SK-N-SH (cell line): Measurements from ENCODE around the gene HIPK2. TPM values are rescaled to one million over a fixed set of nuclear protein-coding genes. Genes with fewer than 3 reads are reported as not detected.

Source experiments
- CTCF ChIA-PET: fragments of 300-600, 350-600 bp; formaldehyde crosslinking; extraction: SDS; loops from one replicate; lab custom pipeline; 2021; lab: Yijun Ruan, JAX
- POLR2A ChIA-PET: fragments of 350-600 bp; sonication (Branson Sonifier 250); formaldehyde crosslinking; extraction: SDS; loops from one replicate; lab custom pipeline; 2020; ENCODE audit warnings: antibody characterized with exemption, inconsistent platforms; lab: Yijun Ruan, JAX
- DNase-seq: peaks from one replicate; pipeline ENCODE4 v3.0.0; 2012
- H2AFZ ChIP-seq: fragments of 200-600 bp; sonication (generic); 2 replicates; pipeline ENCODE4 v1.8.1; 2016; ENCODE audit warnings: antibody characterized with exemption, mild to moderate bottlenecking, low read depth
- H3F3A ChIP-seq: fragments of 200-600 bp; sonication (generic); replicated peaks from 2 replicates; pipeline ENCODE3; 2016; ENCODE audit warnings: antibody characterized with exemption, mild to moderate bottlenecking; ENCODE audit not compliant: insufficient read depth
- H3K27ac ChIP-seq, 2 experiments: fragments of 200-500 bp in 1 of 2; fragments of 200-600 bp in 1 of 2; sonication (Bioruptor generic) in 1 of 2; sonication (generic), shearing (Covaris generic) in 1 of 2; 2 replicates each; pipeline versions ENCODE4 v1.5.1 to v1.6.1; 2014 to 2016; ENCODE audit warnings: low read depth in 2 of 2, inconsistent platforms in 1 of 2, low read length in 1 of 2, mild to moderate bottlenecking in 1 of 2, mixed read lengths in 1 of 2
- H3K27me3 ChIP-seq: fragments of 200-600 bp; sonication (generic), shearing (Covaris generic); 2 replicates; pipeline ENCODE4 v1.6.1; 2016; ENCODE audit warnings: mixed run types; ENCODE audit not compliant: insufficient read depth
- H3K36me3 ChIP-seq, 2 experiments: fragments of 200-500 bp in 1 of 2; fragments of 200-600 bp in 1 of 2; sonication (Bioruptor generic) in 1 of 2; sonication (generic) in 1 of 2; replicated peaks in 1 of 2; 2 replicates each; pipeline versions ENCODE3 to v1.5.1; 2014 to 2016; ENCODE audit warnings: low read length in 1 of 2, mild to moderate bottlenecking in 1 of 2; ENCODE audit not compliant: insufficient read depth in 2 of 2, control insufficient read depth in 1 of 2
- H3K4me1 ChIP-seq, 2 experiments: fragments of 200-500 bp in 1 of 2; fragments of 200-600 bp in 1 of 2; sonication (Bioruptor generic) in 1 of 2; sonication (generic), shearing (Covaris generic) in 1 of 2; 2 replicates each; pipeline versions ENCODE4 v1.5.1 to v1.6.1; 2014 to 2016; ENCODE audit warnings: low read depth in 1 of 2, low read length in 1 of 2, mixed run types in 1 of 2; ENCODE audit not compliant: insufficient read depth in 2 of 2, control insufficient read depth in 1 of 2
- H3K4me2 ChIP-seq: fragments of 200-600 bp; sonication (generic), shearing (Covaris generic); 2 replicates; pipeline ENCODE4 v1.6.1; 2017; ENCODE audit warnings: mixed run types
- H3K4me3 ChIP-seq, 2 experiments: fragments of 200-500 bp in 1 of 2; fragments of 200-600 bp in 1 of 2; sonication (Bioruptor generic) in 1 of 2; sonication (generic), shearing (Covaris generic) in 1 of 2; 2 replicates each; pipeline versions ENCODE4 v1.5.1 to v1.8.1; 2014 to 2016; ENCODE audit warnings: low read depth in 2 of 2, inconsistent platforms in 1 of 2, low read length in 1 of 2, mild to moderate bottlenecking in 1 of 2, mixed read lengths in 1 of 2, moderate library complexity in 1 of 2
- H3K79me2 ChIP-seq: fragments of 200-600 bp; sonication (generic); 2 replicates; pipeline ENCODE4 v1.8.1; 2017; ENCODE audit warnings: mild to moderate bottlenecking; ENCODE audit not compliant: insufficient read depth
- H3K9ac ChIP-seq: fragments of 200-600 bp; sonication (generic); 2 replicates; pipeline ENCODE4 v1.6.1; 2017; ENCODE audit warnings: mixed run types
- H3K9me2 ChIP-seq: fragments of 200-600 bp; sonication (generic); 2 replicates; pipeline ENCODE4 v1.6.1; 2017; ENCODE audit warnings: mixed run types
- H3K9me3 ChIP-seq: fragments of 200-600 bp; sonication (generic); 2 replicates; pipeline ENCODE4 v1.6.1; 2017; ENCODE audit warnings: mixed run types, mild to moderate bottlenecking, moderate library complexity
- H4K20me1 ChIP-seq: fragments of 200-600 bp; sonication (generic); 2 replicates; pipeline ENCODE4 v1.6.1; 2017; ENCODE audit warnings: mild to moderate bottlenecking, mixed run types; ENCODE audit not compliant: insufficient read depth
- CHD2 ChIP-seq: fragments of 150-350 bp; IDR thresholded peaks from 2 replicates; pipeline ENCODE4 v1.6.1; 2018; ENCODE audit warnings: low read length; ENCODE audit not compliant: partially characterized antibody
- EZH2phosphoT487 ChIP-seq: fragments of 200-600 bp; sonication (generic); IDR thresholded peaks from 2 replicates; pipeline ENCODE4 v1.6.1; 2017; ENCODE audit warnings: low read depth, mixed run types, mild to moderate bottlenecking, antibody characterized with exemption, moderate library complexity, borderline replicate concordance
- FOSL2 ChIP-seq: IDR thresholded peaks from 2 replicates; pipeline ENCODE4 v1.4.0; 2012; ENCODE audit warnings: low read depth, mild to moderate bottlenecking, moderate library complexity, borderline replicate concordance
- FOXM1 ChIP-seq: IDR thresholded peaks from 2 replicates; pipeline ENCODE4 v1.4.0; 2012; ENCODE audit warnings: low read depth, mild to moderate bottlenecking
- GATA2 ChIP-seq: sonication (generic); formaldehyde crosslinking; IDR thresholded peaks from 2 replicates; pipeline ENCODE4 v1.5.0; 2020; ENCODE audit warnings: mild to moderate bottlenecking, missing genetic modification reagents
- MEF2A ChIP-seq: IDR thresholded peaks from 2 replicates; pipeline ENCODE4 v1.4.0; 2012; ENCODE audit warnings: low read depth, borderline replicate concordance
- SMC3 ChIP-seq: IDR thresholded peaks from 2 replicates; pipeline ENCODE4 v1.6.1; 2012; ENCODE audit warnings: low read depth, low read length, improper control_type of control experiment
- TAF1 ChIP-seq: IDR thresholded peaks from 2 replicates; pipeline ENCODE4 v1.6.1; 2012; ENCODE audit warnings: low read depth, mild to moderate bottlenecking, low read length, moderate library complexity, borderline replicate concordance
- TEAD4 ChIP-seq: IDR thresholded peaks from 2 replicates; pipeline ENCODE4 v1.4.0; 2012; ENCODE audit warnings: mild to moderate bottlenecking, borderline replicate concordance; ENCODE audit not compliant: insufficient read depth
- WGBS: methylation state at CpG from one replicate; pipeline ENCODE4 v1.1.6; 2017; ENCODE audit warnings: low lambda C conversion rate; 5-methylcytosine and 5-hydroxymethylcytosine counted together
- polyA plus RNA-seq, 3 experiments: library from polyadenylated mRNA; depleted of rRNA; stranded (reverse); fragments of >200 nt; gene quantifications; 2 replicates each; pipeline ENCODE4 v1.2.3, GENCODE V29; 2012
- TF ChIP-seq, protein P1 (sequence below): fragments of 200-600 bp; sonication (generic); IDR thresholded peaks from 2 replicates; pipeline ENCODE4 v1.6.1; 2017; ENCODE audit warnings: antibody characterized with exemption, mild to moderate bottlenecking, moderate library complexity
- TF ChIP-seq, protein P2 (sequence below): fragments of 150-350 bp; IDR thresholded peaks from 2 replicates; pipeline ENCODE4 v1.6.1; 2016; ENCODE audit warnings: mild to moderate bottlenecking, low read depth, low read length

The HIPK2 gene
- polyA plus RNA-seq, 1 of the 3 experiments (the other 2 are of a cell fraction), result 14.2 TPM

DNA sequence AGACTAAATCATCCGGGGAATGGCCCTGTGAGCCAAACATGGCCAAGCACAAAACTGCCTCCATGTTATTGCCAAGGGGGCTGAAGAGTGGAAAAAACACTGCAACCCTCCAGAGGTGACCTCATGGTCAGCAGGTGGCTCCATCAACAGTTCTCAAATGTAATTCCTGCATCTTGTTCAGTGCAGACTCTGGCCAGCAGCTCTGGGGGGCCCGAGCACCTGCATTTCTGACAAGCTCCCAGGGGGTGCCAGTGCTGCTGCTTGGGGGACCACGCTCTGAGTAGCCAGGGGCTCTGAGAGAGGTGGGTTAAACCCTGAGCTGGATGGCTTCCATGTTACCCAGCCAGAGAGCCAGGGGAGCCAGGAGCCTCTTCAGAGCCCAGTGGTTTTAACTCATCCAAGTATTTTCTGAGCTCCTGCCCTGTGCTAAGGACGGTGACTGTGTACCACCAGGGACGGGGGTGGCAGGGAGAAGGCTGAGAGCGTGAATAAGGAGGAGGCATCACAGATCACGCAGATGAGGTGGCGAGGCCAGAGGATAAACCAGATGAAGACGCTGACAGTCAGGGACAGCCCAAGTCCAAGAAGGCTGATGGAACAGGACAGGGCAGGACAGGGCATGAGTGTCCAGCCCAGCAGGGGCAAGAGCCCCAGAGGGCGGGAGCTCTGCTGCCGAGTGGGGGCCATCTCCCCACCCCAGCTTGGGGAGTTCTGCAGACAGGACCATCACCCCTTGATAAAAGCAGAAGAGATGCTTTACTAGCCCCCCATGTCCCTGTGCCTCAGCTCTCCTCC lies 201.4 kb downstream of the HIPK2 start:
- WGBS, result 98% methylated on average over 11 of the region's 11 CpGs
- Histone ChIP-seq H3F3A (no peaks in the 10 kb centered on the region), H3K4me2 (no peak overlapping the region), H3K27me3 (no peaks in the 10 kb centered on the region), H3K9me2 (no peaks in the 10 kb centered on the region), H3K36me3 (peaks cover 30 to 63% of the 10 kb centered on the region in 2 experiments), H3K4me3 (no peak overlapping the region), H3K79me2 (no peaks in the 10 kb centered on the region), H3K4me1 (no peaks in the 10 kb centered on the region), H4K20me1 (no peaks in the 10 kb centered on the region), H3K9me3 (no peaks in the 10 kb centered on the region), H3K9ac (no peak overlapping the region), H3K27ac (no peak overlapping the region), H2AFZ (no peak overlapping the region)
- TF ChIP-seq EZH2phosphoT487, result no peak
- TF ChIP-seq, protein P1, sequence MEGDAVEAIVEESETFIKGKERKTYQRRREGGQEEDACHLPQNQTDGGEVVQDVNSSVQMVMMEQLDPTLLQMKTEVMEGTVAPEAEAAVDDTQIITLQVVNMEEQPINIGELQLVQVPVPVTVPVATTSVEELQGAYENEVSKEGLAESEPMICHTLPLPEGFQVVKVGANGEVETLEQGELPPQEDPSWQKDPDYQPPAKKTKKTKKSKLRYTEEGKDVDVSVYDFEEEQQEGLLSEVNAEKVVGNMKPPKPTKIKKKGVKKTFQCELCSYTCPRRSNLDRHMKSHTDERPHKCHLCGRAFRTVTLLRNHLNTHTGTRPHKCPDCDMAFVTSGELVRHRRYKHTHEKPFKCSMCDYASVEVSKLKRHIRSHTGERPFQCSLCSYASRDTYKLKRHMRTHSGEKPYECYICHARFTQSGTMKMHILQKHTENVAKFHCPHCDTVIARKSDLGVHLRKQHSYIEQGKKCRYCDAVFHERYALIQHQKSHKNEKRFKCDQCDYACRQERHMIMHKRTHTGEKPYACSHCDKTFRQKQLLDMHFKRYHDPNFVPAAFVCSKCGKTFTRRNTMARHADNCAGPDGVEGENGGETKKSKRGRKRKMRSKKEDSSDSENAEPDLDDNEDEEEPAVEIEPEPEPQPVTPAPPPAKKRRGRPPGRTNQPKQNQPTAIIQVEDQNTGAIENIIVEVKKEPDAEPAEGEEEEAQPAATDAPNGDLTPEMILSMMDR, result no peak
- no peak for TF ChIP-seq CHD2
- no peak for TF ChIP-seq FOSL2
- TF ChIP-seq SMC3, result no peak
- no peak for TF ChIP-seq TAF1
- CTCF ChIA-PET, result interaction anchor here (0.5 to 3.1 kb wide), 7 partner anchors 9 to 426 kb away, joined by 3 to 14 read pairs (median 3); no protein-coding TSS in a partner anchor
- POLR2A ChIA-PET, result interaction anchor here (0.6 kb wide), 1 partner anchor 32 kb away, joined by 4 read pairs; no protein-coding TSS in a partner anchor
- DNase-seq, result no peak

DNA sequence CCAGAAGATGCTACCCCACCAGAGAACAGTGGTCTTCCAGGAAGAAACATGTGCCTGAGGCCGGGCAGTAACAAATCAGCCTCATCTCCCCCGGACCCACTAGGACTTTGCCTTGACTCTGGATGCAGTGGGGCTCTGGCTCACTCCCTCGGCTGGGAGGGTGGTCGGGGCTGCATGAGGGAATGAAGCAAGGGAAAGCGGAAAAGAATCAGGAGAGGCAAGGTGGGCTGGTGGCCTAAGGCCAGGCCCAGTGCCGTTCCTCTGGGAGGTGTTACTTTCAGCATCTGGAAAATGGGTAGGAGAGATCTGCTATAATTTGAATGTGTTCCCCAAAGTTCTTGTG lies 202.5 kb downstream of the HIPK2 start:
- Histone ChIP-seq H3K9me3 (no peaks in the 10 kb centered on the region), H3K4me2 (no peak overlapping the region), H3K36me3 (peaks cover 22 to 59% of the 10 kb centered on the region in 2 experiments), H3F3A (no peaks in the 10 kb centered on the region), H3K4me1 (no peaks in the 10 kb centered on the region), H2AFZ (no peak overlapping the region), H3K4me3 (no peak overlapping the region), H3K9me2 (no peaks in the 10 kb centered on the region), H4K20me1 (no peaks in the 10 kb centered on the region), H3K79me2 (no peaks in the 10 kb centered on the region), H3K27me3 (no peaks in the 10 kb centered on the region), H3K9ac (no peak overlapping the region), H3K27ac (no peak overlapping the region)
- DNase-seq, result no peak
- POLR2A ChIA-PET, result interaction anchor here (0.6 kb wide), 1 partner anchor 33 kb away, joined by 4 read pairs; no protein-coding TSS in a partner anchor
- CTCF ChIA-PET, result interaction anchor here (1.2 to 3.1 kb wide), 3 partner anchors 27 to 427 kb away, joined by 3 to 14 read pairs (median 4); no protein-coding TSS in a partner anchor
- 95% methylated on average over 6 of the region's 6 CpGs for WGBS
- TF ChIP-seq, protein P2, sequence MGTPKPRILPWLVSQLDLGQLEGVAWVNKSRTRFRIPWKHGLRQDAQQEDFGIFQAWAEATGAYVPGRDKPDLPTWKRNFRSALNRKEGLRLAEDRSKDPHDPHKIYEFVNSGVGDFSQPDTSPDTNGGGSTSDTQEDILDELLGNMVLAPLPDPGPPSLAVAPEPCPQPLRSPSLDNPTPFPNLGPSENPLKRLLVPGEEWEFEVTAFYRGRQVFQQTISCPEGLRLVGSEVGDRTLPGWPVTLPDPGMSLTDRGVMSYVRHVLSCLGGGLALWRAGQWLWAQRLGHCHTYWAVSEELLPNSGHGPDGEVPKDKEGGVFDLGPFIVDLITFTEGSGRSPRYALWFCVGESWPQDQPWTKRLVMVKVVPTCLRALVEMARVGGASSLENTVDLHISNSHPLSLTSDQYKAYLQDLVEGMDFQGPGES, result no peak
- TF ChIP-seq MEF2A (no peak), TEAD4 (no peak), FOXM1 (no peak), GATA2 (CRISPR knock-in tag) (no peak)
- TF ChIP-seq, all 33 proteins: peak for 0
